GM19099 (cell line): ENCODE data around the gene SSNA1.

Experiments
- POLR2A ChIP-seq: IDR thresholded peaks from 3 replicates; pipeline ENCODE4 v1.6.1; 2011; ENCODE audit warnings: low read depth; ENCODE audit not compliant: insufficient read length; ENCODE audit errors: extremely low read depth

The SSNA1 gene

GRCh38 chr9:137171149-137171900 lies 17.2 kb upstream of the SSNA1 start:
- TF ChIP-seq POLR2A, result no peak

GRCh38 chr9:137172901-137173795 lies 15.3 kb upstream of the SSNA1 start:
- no peak for TF ChIP-seq POLR2A

- no peak for TF ChIP-seq POLR2A
These were observed 14.4 kb upstream of the SSNA1 start for GRCh38 chr9:137173796-137174664.

GRCh38 chr9:137174722-137175293 lies 13.7 kb upstream of the SSNA1 start:
- no peak for TF ChIP-seq POLR2A

GRCh38 chr9:137175345-137175961 lies 13.0 kb upstream of the SSNA1 start:
- TF ChIP-seq POLR2A, result no peak

GRCh38 chr9:137176302-137177182 lies 11.9 kb upstream of the SSNA1 start:
- TF ChIP-seq POLR2A, result no peak

GRCh38 chr9:137178201-137178938 lies 10.1 kb upstream of the SSNA1 start:
- TF ChIP-seq POLR2A, result no peak

- no peak for TF ChIP-seq POLR2A
These were observed 9.4 kb upstream of the SSNA1 start for GRCh38 chr9:137178939-137179630.

GRCh38 chr9:137179761-137180160 lies 8.7 kb upstream of the SSNA1 start:
- no peak for TF ChIP-seq POLR2A

GRCh38 chr9:137180491-137180890 lies 8.0 kb upstream of the SSNA1 start:
- no peak for TF ChIP-seq POLR2A

- TF ChIP-seq POLR2A, result no peak
These were observed 6.8 kb upstream of the SSNA1 start for GRCh38 chr9:137181680-137182079.

- no peak for TF ChIP-seq POLR2A
These were observed 5.6 kb upstream of the SSNA1 start for GRCh38 chr9:137182836-137183235.
